ENCODE results near the gene OSTN. TPM values are rescaled to one million over a fixed set of nuclear protein-coding genes. Genes with fewer than 3 reads are reported as not detected.

The OSTN gene
- total and polyA plus RNA-seq, 9 of the 15 experiments (the other 6 are each of a cell fraction or from before 2014, with no cell fraction given): not detected

DNA sequence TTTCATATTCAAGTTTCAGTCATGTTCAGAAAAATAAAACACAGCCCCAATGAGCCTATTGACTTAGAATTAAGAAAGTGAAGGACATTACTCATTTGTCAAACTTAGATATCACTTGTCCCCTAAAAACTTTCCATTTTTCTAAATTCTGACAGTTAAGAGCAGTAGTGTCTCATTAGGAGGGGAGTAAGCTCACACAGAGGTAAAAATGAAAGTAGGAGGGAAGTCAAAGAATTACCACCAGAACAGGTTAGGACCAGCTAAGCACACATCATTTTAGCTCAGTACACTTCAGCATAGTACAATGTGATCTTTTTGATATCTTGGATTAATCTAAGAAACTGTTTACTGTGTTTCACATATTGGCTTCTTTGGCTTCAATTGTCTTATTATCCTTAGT lies 64.3 kb downstream of the OSTN start:
- in situ Hi-C loops (cut with MboI) (no loop called here), intact Hi-C loops (cut with micrococcal nuclease) (no loop called here)
- H4K20me1 ChIP-seq (replicated peaks; ENCODE audit: control insufficient read depth, insufficient read depth, low read length): no peaks in the 10 kb centered on the region
- DNase-seq (ENCODE audit: extremely low read depth in 1 of 4, low spot score in 3 of 4) (no peak), ATAC-seq (no peak), FAIRE-seq (no peak)
- H3K27ac ChIP-seq (ENCODE audit: extremely low read depth, low read depth, low read length): no peak overlapping the region
- H3K4me2 ChIP-seq (ENCODE audit: insufficient read depth, low read length): no peak overlapping the region
- no peaks in the 10 kb centered on the region for H3K4me1 ChIP-seq (replicated peaks in 1 of 2; ENCODE audit: control insufficient read depth in 2 of 2, insufficient read depth in 2 of 2, low read length in 2 of 2)
- H3K4me3 ChIP-seq: no peak overlapping the region
- H3K27me3 ChIP-seq (ENCODE audit: control insufficient read depth in 2 of 2, insufficient read depth in 2 of 2, low read length in 2 of 2): peaks cover 0 to 5% of the 10 kb centered on the region in 2 experiments; a peak in 2 of 5 replicates
- H2AFZ ChIP-seq (ENCODE audit: low read depth, low read length): no peak overlapping the region
- ChIA-PET POLR2A (no interaction called here), CTCF (ENCODE audit: low intra/inter-chr PET ratio) (no interaction called here)
- no TSS peak for BruUV-seq (replicated peaks)
- no peaks in the 10 kb centered on the region for H3K9me1 ChIP-seq (ENCODE audit: control insufficient read depth, insufficient read depth, low read length)
- no peak overlapping the region for H3K9ac ChIP-seq (ENCODE audit: insufficient read depth in 1 of 2, low read depth in 2 of 2, low read length in 2 of 2)
- no peaks in the 10 kb centered on the region for H3K9me3 ChIP-seq (replicated peaks; ENCODE audit: control insufficient read depth, insufficient read depth, low read depth, low read length)
- H3K79me2 ChIP-seq (ENCODE audit: control insufficient read depth, insufficient read depth, low read length): no peaks in the 10 kb centered on the region
- no peaks in the 10 kb centered on the region for H3K36me3 ChIP-seq (ENCODE audit: control insufficient read depth, insufficient read depth, low read length)
- TF ChIP-seq ZNF24 (IDR thresholded peaks at IDR 0.05) (no peak), ZNF253 (CRISPR knock-in tag; conservative IDR thresholded peaks at IDR 0.05) (no peak), RBBP5 (IDR thresholded peaks at IDR 0.05; ENCODE audit: borderline replicate concordance, insufficient read depth, low read length, poor library complexity, severe bottlenecking) (no peak), ZNF75A (CRISPR knock-in tag; IDR thresholded peaks at IDR 0.05) (no peak), TAF1 (IDR thresholded peaks at IDR 0.05; ENCODE audit: control insufficient read depth, extremely low read depth, insufficient read depth, low read length, severe bottlenecking) (no peak), ZBTB40 (IDR thresholded peaks at IDR 0.05) (no peak), ZBTB40 (CRISPR knock-in tag; IDR thresholded peaks at IDR 0.05) (no peak), YBX1 (IDR thresholded peaks at IDR 0.05) (no peak), RBM14 (IDR thresholded peaks at IDR 0.05; ENCODE audit: borderline replicate concordance, insufficient read depth, low read depth, low read length) (no peak), EWSR1 (IDR thresholded peaks at IDR 0.05; ENCODE audit: borderline replicate concordance, low read depth, partially characterized antibody) (no peak), SP1 (CRISPR knock-in tag; IDR thresholded peaks at IDR 0.05) (no peak)
- TF ChIP-seq, protein P1, sequence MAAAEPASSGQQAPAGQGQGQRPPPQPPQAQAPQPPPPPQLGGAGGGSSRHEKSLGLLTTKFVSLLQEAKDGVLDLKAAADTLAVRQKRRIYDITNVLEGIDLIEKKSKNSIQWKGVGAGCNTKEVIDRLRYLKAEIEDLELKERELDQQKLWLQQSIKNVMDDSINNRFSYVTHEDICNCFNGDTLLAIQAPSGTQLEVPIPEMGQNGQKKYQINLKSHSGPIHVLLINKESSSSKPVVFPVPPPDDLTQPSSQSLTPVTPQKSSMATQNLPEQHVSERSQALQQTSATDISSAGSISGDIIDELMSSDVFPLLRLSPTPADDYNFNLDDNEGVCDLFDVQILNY (CRISPR knock-in tag; IDR thresholded peaks at IDR 0.05): no peak
- TF ChIP-seq, protein P2, sequence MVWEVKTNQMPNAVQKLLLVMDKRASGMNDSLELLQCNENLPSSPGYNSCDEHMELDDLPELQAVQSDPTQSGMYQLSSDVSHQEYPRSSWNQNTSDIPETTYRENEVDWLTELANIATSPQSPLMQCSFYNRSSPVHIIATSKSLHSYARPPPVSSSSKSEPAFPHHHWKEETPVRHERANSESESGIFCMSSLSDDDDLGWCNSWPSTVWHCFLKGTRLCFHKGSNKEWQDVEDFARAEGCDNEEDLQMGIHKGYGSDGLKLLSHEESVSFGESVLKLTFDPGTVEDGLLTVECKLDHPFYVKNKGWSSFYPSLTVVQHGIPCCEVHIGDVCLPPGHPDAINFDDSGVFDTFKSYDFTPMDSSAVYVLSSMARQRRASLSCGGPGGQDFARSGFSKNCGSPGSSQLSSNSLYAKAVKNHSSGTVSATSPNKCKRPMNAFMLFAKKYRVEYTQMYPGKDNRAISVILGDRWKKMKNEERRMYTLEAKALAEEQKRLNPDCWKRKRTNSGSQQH (CRISPR knock-in tag; IDR thresholded peaks at IDR 0.05): no peak

Data from K562 (cell line).